ENCODE measurements around the gene ATP2C1.
"Not testable (repeated sequence)": the region's sequence is repeated elsewhere in the genome, so short reads cannot be mapped to it uniquely, and the experiment has no call there.

ATP2C1 gene

DNA sequence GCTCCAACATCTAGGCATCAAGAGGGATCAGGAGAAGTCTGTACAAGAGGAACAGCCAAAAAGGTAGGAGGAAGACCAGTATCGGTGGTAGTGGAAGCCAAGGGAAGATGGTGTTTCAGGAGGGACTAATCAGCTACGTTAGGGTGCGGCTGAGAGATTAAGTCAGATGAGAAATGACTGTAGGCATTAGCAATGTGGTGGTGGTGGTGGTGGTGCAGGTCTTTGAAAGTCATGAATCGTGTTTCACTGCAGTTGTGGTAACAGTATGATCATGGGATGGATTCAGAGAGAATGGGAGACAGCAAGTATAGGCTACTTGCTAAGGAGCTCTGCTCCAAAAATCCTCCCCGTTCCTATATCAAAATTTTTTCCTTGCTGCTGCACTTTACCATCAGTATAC lies 97.2 kb downstream of the ATP2C1 start:
- no peak for DNase-seq

DNA sequence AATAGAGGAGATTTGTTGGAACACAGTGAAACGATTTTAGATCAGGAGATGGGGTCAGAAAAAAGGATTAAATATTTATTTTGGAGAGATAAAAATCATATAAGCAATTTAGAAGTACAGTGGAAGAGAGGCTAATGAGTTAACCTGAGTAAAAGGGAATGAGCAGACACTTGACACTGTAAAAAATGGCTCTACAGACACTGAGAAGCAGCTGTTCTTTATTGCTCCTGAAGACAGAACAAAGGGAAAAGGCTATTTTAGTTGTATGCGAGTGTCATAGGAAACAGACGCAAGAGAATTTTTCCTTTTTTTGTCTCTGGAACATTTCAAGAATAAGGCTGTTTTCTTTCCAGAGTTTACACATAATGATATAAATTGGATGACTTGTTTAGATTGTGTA lies 98.5 kb downstream of the ATP2C1 start:
- no peak for DNase-seq

DNA sequence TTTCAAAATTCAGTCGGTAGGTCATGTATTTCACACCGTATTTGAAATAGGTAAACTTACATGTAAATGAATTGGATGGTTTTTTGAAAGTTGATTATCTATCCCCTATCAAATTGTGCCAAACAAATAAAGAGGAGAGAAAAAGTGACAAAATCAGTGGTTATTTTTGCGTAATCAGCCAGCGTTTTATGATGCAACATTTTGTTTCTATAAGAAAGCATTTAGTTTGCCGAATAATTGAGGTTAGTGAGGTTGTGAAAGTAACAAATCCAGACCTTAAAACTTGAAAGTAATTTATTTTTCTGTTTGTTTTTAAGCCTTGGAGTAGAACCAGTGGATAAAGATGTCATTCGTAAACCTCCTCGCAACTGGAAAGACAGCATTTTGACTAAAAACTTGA lies 103.4 kb downstream of the ATP2C1 start:
- no peak for DNase-seq

DNA sequence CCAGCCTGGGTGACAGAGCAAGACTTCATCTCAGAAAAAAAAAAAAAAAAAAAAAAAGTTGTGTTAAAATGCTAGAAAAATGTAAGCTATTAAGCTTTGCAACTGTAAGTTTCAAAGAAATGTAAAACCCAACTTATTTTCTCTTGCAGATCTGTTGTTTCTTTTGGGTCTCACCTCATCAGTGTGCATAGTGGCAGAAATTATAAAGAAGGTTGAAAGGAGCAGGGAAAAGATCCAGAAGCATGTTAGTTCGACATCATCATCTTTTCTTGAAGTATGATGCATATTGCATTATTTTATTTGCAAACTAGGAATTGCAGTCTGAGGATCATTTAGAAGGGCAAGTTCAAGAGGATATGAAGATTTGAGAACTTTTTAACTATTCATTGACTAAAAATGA lies 107.2 kb downstream of the ATP2C1 start:
- no peak for DNase-seq

DNA sequence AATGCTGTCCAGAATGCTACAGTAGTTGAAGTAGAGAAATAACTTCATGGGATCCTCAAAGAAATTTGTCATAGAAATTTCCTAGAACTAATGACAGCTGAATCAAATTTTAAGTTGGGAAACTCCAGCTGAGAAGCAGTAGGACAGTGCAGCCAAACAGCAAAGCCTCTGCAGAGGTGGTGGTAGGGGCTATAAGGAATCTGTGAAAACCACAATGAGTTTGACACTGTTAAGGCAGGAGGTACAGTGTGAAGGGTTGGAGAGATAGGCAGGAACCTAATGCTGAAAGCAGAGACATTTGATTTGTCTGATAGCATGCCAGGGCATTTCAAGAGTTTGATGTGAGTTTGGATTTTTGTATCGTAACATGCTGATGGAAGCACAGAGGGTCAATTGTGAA lies 110.7 kb downstream of the ATP2C1 start:
- no peak for DNase-seq

DNA sequence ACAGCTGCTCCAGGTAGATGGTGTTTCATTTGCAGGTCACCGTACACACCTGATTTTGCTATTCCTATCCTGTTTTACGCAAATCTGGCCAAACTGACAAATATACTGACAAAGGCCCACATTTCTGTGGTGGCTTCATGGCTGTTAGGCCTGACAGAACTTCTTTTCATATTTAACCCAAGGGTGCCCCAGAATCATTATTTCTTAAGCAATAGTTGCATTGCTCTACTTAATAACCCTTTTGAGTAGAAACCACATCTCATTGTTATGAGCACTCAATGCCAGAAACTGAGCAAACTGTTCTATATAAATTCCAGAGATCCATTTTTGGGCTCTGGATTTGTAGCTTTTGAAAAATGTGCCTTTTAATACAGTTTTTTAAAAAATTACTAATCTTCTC lies 113.4 kb downstream of the ATP2C1 start:
- DNase-seq: no peak

DNA sequence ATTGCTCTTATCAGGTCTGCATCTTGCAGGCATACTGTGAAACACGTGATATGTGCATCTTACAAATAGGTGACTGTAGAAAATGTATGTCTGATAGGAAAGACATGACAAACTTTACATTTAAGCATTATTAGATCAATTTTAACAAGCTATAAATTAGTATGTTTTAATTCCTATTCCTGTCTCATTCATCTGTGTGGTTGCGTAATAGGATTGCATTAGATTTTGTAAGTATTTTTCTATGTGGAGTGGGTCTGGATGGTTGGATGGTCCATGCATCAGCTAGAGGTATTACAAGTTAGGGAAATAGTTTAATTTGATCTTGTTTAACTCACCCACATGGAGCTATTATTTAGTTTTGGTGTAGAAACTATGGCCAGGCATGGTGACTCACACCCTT lies 113.9 kb downstream of the ATP2C1 start:
- no peak for DNase-seq

DNA sequence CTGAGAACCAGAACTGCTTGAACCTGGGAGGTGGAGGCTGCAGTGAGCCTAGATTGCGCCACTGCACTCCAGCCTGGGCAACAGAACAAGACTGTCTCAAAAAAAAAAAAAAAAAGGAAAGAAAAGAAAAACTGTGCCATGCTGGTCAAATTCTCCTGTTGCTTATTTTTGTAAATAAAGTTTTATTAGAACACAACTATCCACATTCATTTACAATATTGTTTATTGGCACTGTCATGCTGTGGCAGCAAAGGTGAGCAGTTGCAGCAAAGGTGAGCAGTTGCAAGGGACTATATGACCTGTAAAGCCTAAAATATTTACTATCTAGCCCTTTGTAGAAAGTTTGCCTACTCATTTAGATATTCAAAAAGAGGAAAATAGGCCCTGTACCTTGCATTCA lies 114.4 kb downstream of the ATP2C1 start:
- no peak for DNase-seq

DNA sequence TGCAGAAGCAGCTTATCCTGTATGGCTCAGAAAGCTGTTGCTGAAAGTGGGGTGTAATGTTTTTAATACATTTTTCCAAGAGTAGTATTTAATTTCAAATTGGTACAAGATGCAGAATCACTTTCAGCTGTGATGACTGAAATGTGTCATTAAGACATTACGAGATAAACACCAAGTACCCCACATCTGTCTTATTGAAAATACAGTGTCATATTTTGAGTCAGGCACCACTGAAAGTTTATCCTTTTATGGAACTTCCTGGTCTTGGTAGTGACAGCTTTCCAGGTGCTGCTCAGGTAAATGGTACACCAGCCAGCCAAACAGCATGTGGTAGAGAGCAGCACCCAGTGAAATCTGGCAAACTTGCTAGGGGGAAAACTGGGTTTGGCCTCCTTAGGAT lies 115.8 kb downstream of the ATP2C1 start:
- DNase-seq: no peak

DNA sequence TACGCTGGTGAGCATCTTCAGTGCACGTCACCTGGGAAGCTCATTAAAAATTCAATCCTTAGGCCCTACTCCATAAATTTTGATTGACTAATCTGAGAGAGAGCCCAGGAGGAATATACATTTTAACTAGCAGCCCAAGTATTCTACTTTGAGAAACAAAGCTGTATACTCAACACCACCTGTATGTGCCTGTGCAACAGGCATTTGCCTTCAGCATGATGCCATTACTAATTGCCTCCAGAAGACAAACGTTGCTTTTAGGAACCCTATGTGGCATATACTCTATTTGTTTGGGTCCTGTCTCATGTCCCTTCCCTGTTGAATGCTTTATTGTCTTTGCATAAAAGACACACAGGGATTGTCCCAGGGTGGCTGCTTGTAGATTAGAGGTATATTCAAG lies 125.1 kb downstream of the ATP2C1 start:
- no peak for DNase-seq

DNA sequence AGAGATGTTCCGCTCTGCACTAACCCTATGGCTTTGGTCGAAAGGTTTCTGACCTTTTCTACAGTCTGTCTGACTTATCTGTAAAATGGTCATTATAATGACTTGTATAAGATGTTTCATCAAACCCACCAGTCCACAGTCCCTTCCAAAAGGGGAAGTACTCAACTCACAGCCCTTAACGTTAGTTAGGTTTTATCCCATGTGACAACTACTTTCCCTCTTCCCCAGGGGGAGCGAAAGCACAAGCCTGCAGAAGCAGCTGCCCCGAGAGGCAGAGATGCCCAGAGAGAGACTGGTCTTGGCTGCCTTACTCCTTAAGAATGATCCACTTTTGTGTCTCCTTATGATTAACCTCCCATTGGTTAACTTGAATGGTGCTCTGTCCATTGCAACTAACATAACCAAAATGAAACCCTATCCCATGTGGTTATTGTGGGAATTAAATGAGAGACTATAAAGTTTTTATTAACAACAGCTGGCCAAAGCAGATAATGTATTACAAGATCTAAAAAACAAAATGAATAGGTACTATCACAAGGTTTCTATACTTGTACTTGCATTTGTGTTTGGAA lies 126.3 kb downstream of the ATP2C1 start:
- no peak for DNase-seq

DNA sequence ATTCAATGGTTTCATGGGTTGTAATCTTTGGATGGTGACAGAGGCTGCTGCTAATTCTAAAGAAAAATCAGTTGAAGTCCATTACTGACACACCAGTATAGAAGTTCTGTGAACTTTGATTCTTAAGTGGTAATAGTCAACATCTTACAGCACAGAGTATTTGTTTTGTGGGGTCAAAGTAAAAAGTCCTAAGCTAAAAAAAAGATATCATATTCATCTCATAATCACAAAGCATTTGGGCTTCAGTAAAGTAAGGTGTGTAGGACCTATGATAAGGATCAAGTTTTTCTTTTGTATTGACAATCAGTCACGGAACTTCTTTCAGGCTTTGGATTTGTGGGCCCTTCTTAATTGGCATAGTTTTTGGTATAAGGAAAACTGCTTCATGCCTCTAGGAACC lies 131.7 kb downstream of the ATP2C1 start:
- DNase-seq: no peak

DNA sequence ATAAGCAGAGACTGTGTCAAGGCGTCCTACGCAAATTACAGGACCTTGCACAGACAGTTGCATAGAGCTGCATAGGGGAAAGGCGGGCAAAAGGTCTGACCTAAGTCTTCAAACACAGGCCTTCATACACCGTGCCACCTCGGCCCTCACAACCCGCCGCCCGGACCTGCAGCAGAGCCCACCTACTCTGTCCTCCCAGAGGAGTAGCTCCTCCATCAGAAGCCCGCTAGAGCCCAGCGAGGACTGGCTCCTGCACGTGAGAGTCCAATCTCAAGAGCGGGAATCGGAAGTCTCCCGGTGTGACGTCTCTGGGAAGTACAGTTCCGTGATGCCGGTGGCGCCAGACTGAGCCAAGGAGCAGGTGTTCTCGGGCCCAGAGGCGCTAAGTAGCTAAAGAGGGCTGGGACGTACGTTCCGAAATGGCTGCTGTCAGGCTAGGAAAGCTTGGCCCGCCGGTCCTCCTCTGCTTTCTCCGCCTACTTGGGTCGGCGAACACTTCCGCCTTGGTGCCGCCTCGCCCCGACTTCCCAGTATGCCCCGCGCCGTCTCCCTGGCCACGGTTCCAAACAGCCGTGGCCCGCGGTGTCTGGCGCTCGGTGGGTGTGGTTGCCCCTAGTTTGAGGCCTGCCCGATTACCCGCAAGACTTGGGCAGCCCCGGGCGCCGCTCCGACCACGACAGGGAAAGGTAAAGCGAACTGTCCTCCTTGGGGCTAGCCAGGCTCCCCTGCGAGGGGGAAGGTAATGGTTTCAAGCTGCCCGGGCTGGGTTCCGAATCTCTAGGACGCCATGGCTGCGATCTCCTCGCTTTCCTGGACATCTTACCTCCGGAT lies 132.7 kb downstream of the ATP2C1 start, which contains the start of the genes ASTE1 and NEK11:
Gene ASTE1, minus strand, starts transcription at position 505 of the 831 bp plus-strand sequence. CDS start 1,519 bp downstream, outside the sequence.
Gene NEK11, plus strand, starts transcription at position 557 of the 831 bp plus-strand sequence. CDS start 2,832 bp downstream, outside the sequence.
- DNase-seq: peak; percentile 90

DNA sequence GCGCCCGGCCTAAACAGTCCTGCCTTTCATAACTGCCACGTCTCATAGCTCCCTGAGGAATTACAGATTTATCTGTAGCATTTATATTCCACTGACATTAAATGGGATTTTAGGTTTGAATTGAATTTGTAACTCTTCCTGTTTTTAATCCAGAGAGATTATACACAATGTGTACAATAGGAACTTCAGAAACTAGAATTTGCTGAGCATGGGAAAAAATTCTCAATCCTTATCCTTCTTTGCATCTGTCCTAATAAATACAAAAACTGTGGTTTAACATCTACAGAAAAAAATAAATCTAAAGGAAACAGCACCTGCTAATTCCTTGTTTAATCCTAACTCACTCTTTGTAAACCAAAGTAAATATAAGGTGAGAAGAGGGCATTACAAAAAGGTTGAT lies 135.0 kb downstream of the ATP2C1 start:
- DNase-seq: no peak

DNA sequence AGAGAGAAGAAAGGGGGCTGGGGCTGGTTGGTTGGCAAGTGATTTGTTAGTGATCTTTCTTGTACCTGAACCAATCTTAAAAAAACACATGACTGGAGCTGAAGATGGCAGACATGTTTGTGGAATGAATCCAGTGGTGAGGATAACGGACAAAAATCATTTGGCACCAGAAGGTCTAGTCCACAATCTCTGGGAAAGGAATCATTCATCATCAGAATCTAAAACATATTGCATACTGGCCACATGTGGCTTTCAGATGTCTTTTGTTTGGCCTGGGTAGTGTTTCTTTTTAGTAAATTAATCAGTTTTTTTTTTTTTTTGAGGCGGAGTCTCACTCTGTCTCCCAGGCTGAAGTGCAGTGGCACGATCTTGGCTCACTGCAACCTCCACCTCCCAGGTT lies 137.8 kb downstream of the ATP2C1 start:
- DNase-seq: no peak

DNA sequence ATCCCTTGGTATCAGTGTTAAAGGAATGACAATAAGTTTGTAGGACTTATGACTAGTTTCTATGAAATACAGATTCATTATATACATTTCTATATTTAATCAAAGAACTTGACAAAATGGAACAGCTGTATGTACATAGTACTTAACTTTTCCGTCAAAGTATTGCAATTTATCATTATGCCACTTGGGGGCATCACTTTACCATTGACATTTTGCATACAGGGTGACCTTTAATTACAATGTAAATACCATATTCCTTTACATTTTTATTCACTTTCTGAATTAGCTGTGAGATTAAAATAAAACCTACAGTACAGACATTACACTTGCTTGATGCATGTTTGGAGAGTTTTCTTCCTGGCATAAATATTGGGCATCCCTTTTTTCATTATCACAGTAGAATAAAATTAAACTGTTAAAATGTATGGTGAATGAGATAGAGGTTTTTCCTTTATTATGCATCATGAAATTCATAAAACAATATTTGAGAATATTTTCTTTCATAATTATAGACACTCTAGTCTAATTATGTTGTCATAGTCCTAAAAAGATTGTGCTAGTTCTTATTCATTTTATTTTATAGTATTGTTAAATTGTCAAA lies 139.7 kb downstream of the ATP2C1 start:
- no peak for DNase-seq

DNA sequence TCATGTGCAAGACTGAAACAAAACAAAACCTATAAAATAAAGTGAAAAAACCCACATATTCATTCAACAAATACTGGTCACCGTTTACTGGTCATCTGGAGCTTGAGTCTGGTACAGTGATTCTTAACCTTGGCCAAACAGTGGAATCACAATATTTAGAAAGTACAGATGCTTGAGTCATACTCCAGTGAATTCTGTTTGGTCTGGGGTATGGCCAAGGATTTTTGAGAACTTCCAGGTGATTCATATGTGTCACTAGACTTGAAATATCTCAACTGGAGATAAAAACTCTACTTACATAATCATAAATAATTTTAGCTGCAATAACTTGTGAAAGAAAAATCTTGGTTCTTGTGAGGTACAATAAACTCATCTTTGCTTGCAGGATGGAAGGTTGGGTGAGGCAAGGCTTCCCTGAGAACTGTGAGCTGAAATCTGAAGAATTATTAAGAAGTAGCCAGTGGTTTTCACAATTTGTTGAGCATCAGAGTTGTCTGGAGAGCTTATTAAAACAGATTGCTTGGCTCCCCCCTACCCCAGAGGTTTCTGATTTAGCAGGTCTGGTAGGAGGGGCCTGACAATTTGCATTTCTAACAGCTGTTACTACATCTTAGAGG lies 142.4 kb downstream of the ATP2C1 start:
- DNase-seq: no peak

DNA sequence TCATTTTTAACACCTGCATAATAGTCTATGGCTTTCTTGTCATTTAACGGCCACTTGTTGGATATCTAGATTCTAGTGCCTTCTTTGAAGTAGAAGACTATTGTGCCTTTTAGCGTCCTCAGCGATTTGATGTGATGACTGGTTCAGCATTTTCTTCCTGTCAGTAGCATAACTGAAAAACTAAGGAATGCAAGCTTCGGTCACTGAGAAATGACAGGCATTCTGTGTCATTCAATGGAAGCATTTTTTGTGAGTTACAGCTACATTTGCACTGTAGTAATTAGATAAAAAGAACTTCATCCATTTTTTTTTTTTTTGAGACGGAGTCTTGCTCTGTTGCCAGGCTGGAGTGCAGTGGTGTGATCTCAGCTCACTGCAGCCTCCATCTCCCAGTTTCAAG lies 143.1 kb downstream of the ATP2C1 start:
- DNase-seq: no peak

DNA sequence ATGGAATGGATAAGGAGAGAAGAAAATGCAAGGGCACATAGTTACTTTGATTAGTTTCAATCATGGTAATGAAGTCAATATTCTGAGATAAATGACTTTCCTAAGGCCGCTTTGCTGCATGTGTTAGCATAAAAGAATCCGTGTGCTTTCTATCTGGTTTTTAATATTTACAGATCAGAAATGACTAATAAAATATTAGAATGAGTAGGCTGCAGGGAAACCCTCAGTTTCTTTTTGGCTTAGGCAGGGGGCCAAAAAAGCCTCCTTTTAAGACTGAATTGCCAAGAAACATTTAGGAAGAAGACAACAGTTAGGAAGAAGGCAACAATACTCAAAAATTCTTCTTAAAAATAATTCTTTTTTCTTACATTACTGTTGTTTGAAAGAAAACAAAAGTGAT lies 144.4 kb downstream of the ATP2C1 start:
- DNase-seq: no peak

DNA sequence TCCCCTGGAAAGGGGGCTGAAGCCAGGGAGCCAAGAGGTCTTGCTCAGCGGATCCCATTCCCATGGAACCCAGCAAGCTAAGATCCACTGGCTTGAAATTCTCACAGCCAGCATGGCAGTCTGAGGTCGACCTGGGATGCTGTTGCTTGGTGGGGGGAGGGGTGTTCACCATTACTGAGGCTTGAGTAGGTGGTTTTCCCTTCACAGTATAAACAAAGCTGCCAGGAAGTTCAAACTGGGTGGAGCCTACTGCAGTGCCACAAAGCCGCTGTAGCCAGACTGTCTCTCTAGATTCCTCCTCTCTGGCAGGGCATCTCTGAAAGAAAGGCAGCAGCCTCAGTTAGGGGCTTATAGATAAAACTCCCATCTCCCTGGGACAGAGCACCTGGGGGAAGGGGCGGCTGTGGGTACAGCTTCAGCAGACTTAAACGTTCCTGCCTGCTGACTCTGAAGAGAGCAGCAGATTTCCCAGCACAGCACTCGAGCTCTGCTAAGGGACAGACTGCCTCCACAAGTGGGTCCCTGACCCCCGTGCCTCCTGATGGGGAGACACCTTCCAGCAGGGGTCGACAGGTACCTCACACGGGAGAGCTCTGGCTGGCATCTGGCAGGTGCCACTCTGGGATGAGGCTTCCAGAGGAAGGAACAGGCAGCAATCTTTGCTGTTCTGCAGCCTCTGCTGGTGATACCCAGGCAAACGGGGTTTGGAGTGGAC lies 148.5 kb downstream of the ATP2C1 start:
- DNase-seq: not testable (repeated sequence)

DNA sequence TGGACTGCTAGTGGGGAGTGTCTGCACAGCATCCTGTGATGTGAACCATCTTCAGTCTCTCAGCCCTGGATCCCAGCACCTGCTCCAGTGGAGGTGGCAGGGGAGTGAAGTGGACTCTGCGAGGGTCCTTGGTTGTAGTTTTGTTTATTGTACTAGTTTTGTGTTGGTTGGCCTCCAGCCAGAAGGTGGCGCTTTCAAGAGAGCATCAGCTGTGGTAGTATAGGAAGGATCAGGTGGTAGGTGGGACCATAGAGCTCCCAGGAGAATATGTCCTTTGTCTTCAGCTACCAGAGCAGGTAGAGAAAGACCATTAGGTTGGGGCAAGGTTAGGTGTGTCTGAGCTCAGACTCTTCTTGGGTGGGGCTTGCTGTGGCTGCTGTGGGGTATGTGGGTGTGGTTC lies 153.7 kb downstream of the ATP2C1 start:
- DNase-seq: no peak

DNA sequence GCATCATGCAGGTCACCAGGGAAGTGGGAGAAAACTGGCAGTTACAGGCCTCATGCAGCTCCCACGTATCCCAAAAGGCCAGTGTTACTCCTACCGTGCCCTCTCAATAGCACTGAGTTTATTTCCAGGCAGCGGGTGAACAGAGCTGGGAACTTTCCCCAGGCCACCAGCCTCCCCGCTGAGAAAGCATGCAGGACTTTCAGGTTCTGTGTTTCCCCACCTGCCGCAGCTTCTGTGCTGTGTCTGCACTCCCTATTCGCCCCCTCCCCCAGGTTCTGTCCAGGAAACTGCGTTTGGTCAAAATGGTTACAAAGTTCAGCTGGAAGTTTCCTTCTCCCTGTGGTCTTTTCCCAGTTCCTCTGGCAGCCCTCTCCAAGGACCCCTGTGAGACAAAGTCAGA lies 154.1 kb downstream of the ATP2C1 start:
- DNase-seq: no peak

DNA sequence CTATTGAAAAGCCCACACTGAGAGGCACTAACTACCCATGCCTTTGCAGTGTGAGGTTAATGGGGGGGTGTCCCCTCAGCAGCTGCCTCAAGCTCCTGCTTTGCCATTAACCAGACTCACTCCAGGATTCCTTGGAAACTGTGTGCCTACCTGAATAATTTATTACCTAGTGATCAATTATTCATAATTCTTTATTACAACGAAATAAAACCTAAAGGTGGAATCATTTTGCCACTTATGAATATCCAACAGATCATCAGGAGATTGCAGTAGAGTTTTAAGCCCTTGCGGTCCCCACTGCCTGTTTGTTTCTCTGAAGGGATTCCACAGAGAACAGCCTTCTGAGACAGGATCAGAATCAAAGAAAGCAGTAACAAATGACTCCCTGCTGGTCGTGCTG lies 156.1 kb downstream of the ATP2C1 start:
- DNase-seq: no peak

Measured in effector CD4-positive, alpha-beta T cell (primary cell).